Measurements from ENCODE around the gene KRTAP8-1.

- no peak for TF ChIP-seq CTCF (IDR thresholded peaks at IDR 0.05)
- TF ChIP-seq POLR2A (IDR thresholded peaks at IDR 0.05): no peak
- TF ChIP-seq EP300 (IDR thresholded peaks at IDR 0.05): no peak
These were observed 43.2 kb downstream of the KRTAP8-1 start for GRCh38 chr21:30769724-30770431.
